SK-N-SH (cell line): Measurements from ENCODE around the gene SPG11. TPM values are rescaled to one million over a fixed set of nuclear protein-coding genes. Genes with fewer than 3 reads are reported as not detected.

Source experiments
- CTCF ChIA-PET: fragments of 300-600, 350-600 bp; formaldehyde crosslinking; extraction: SDS; loops from one replicate; lab custom pipeline; 2021; lab: Yijun Ruan, JAX
- POLR2A ChIA-PET: fragments of 350-600 bp; sonication (Branson Sonifier 250); formaldehyde crosslinking; extraction: SDS; loops from one replicate; lab custom pipeline; 2020; ENCODE audit warnings: antibody characterized with exemption, inconsistent platforms; lab: Yijun Ruan, JAX
- DNase-seq: peaks from one replicate; pipeline ENCODE4 v3.0.0; 2012
- H2AFZ ChIP-seq: fragments of 200-600 bp; sonication (generic); 2 replicates; pipeline ENCODE4 v1.8.1; 2016; ENCODE audit warnings: antibody characterized with exemption, mild to moderate bottlenecking, low read depth
- H3F3A ChIP-seq: fragments of 200-600 bp; sonication (generic); replicated peaks from 2 replicates; pipeline ENCODE3; 2016; ENCODE audit warnings: antibody characterized with exemption, mild to moderate bottlenecking; ENCODE audit not compliant: insufficient read depth
- H3K27ac ChIP-seq, 2 experiments: fragments of 200-500 bp in 1 of 2; fragments of 200-600 bp in 1 of 2; sonication (Bioruptor generic) in 1 of 2; sonication (generic), shearing (Covaris generic) in 1 of 2; 2 replicates each; pipeline versions ENCODE4 v1.5.1 to v1.6.1; 2014 to 2016; ENCODE audit warnings: low read depth in 2 of 2, inconsistent platforms in 1 of 2, low read length in 1 of 2, mild to moderate bottlenecking in 1 of 2, mixed read lengths in 1 of 2
- H3K27me3 ChIP-seq: fragments of 200-600 bp; sonication (generic), shearing (Covaris generic); 2 replicates; pipeline ENCODE4 v1.6.1; 2016; ENCODE audit warnings: mixed run types; ENCODE audit not compliant: insufficient read depth
- H3K36me3 ChIP-seq, 2 experiments: fragments of 200-500 bp in 1 of 2; fragments of 200-600 bp in 1 of 2; sonication (Bioruptor generic) in 1 of 2; sonication (generic) in 1 of 2; replicated peaks in 1 of 2; 2 replicates each; pipeline versions ENCODE3 to v1.5.1; 2014 to 2016; ENCODE audit warnings: low read length in 1 of 2, mild to moderate bottlenecking in 1 of 2; ENCODE audit not compliant: insufficient read depth in 2 of 2, control insufficient read depth in 1 of 2
- H3K4me1 ChIP-seq, 2 experiments: fragments of 200-500 bp in 1 of 2; fragments of 200-600 bp in 1 of 2; sonication (Bioruptor generic) in 1 of 2; sonication (generic), shearing (Covaris generic) in 1 of 2; 2 replicates each; pipeline versions ENCODE4 v1.5.1 to v1.6.1; 2014 to 2016; ENCODE audit warnings: low read depth in 1 of 2, low read length in 1 of 2, mixed run types in 1 of 2; ENCODE audit not compliant: insufficient read depth in 2 of 2, control insufficient read depth in 1 of 2
- H3K4me2 ChIP-seq: fragments of 200-600 bp; sonication (generic), shearing (Covaris generic); 2 replicates; pipeline ENCODE4 v1.6.1; 2017; ENCODE audit warnings: mixed run types
- H3K4me3 ChIP-seq, 2 experiments: fragments of 200-500 bp in 1 of 2; fragments of 200-600 bp in 1 of 2; sonication (Bioruptor generic) in 1 of 2; sonication (generic), shearing (Covaris generic) in 1 of 2; 2 replicates each; pipeline versions ENCODE4 v1.5.1 to v1.8.1; 2014 to 2016; ENCODE audit warnings: low read depth in 2 of 2, inconsistent platforms in 1 of 2, low read length in 1 of 2, mild to moderate bottlenecking in 1 of 2, mixed read lengths in 1 of 2, moderate library complexity in 1 of 2
- H3K79me2 ChIP-seq: fragments of 200-600 bp; sonication (generic); 2 replicates; pipeline ENCODE4 v1.8.1; 2017; ENCODE audit warnings: mild to moderate bottlenecking; ENCODE audit not compliant: insufficient read depth
- H3K9ac ChIP-seq: fragments of 200-600 bp; sonication (generic); 2 replicates; pipeline ENCODE4 v1.6.1; 2017; ENCODE audit warnings: mixed run types
- H3K9me2 ChIP-seq: fragments of 200-600 bp; sonication (generic); 2 replicates; pipeline ENCODE4 v1.6.1; 2017; ENCODE audit warnings: mixed run types
- H3K9me3 ChIP-seq: fragments of 200-600 bp; sonication (generic); 2 replicates; pipeline ENCODE4 v1.6.1; 2017; ENCODE audit warnings: mixed run types, mild to moderate bottlenecking, moderate library complexity
- H4K20me1 ChIP-seq: fragments of 200-600 bp; sonication (generic); 2 replicates; pipeline ENCODE4 v1.6.1; 2017; ENCODE audit warnings: mild to moderate bottlenecking, mixed run types; ENCODE audit not compliant: insufficient read depth
- CTCF ChIP-seq: fragments of 200-600 bp; sonication (generic); IDR thresholded peaks from 2 replicates; pipeline ENCODE4 v1.6.1; 2017; ENCODE audit warnings: antibody characterized with exemption, mild to moderate bottlenecking, moderate library complexity
- FOSL2 ChIP-seq: IDR thresholded peaks from 2 replicates; pipeline ENCODE4 v1.4.0; 2012; ENCODE audit warnings: low read depth, mild to moderate bottlenecking, moderate library complexity, borderline replicate concordance
- GATA2 ChIP-seq: sonication (generic); formaldehyde crosslinking; IDR thresholded peaks from 2 replicates; pipeline ENCODE4 v1.5.0; 2020; ENCODE audit warnings: mild to moderate bottlenecking, missing genetic modification reagents
- MEF2A ChIP-seq: IDR thresholded peaks from 2 replicates; pipeline ENCODE4 v1.4.0; 2012; ENCODE audit warnings: low read depth, borderline replicate concordance
- PBX3 ChIP-seq: IDR thresholded peaks from 2 replicates; pipeline ENCODE4; 2012
- REST ChIP-seq: IDR thresholded peaks from 2 replicates; pipeline ENCODE4 v1.6.1; 2012; ENCODE audit warnings: mild to moderate bottlenecking, low read depth, low read length, moderate library complexity
- SIN3A ChIP-seq: IDR thresholded peaks from 2 replicates; pipeline ENCODE4 v1.6.1; 2012; ENCODE audit warnings: low read depth, mild to moderate bottlenecking, low read length, moderate library complexity, borderline replicate concordance
- SMC3 ChIP-seq: IDR thresholded peaks from 2 replicates; pipeline ENCODE4 v1.6.1; 2012; ENCODE audit warnings: low read depth, low read length, improper control_type of control experiment
- TCF12 ChIP-seq: IDR thresholded peaks from 2 replicates; pipeline ENCODE4 v1.4.0; 2012
- WGBS: methylation state at CpG from one replicate; pipeline ENCODE4 v1.1.6; 2017; ENCODE audit warnings: low lambda C conversion rate; 5-methylcytosine and 5-hydroxymethylcytosine counted together
- polyA plus RNA-seq, 3 experiments: library from polyadenylated mRNA; depleted of rRNA; stranded (reverse); fragments of >200 nt; gene quantifications; 2 replicates each; pipeline ENCODE4 v1.2.3, GENCODE V29; 2012
- TF ChIP-seq, protein P1 (sequence below): IDR thresholded peaks from 2 replicates; pipeline ENCODE4 v1.4.0; 2012; ENCODE audit warnings: low read depth, borderline replicate concordance

The SPG11 gene
- polyA plus RNA-seq, 1 of the 3 experiments (the other 2 are of a cell fraction), result 36.3 TPM

- Histone ChIP-seq H2AFZ (no peak overlapping the region), H3F3A (no peaks in the 10 kb centered on the region), H3K36me3 (no peaks in the 10 kb centered on the region), H3K27ac (no peak overlapping the region), H3K9me2 (no peaks in the 10 kb centered on the region), H3K9me3 (no peaks in the 10 kb centered on the region; the same call in 1 of the 2 replicates), H3K79me2 (no peaks in the 10 kb centered on the region), H3K4me1 (no peaks in the 10 kb centered on the region), H3K4me3 (no peak overlapping the region), H3K9ac (no peak overlapping the region), H3K27me3 (no peaks in the 10 kb centered on the region), H3K4me2 (no peak overlapping the region), H4K20me1 (no peaks in the 10 kb centered on the region)
- 52% methylated on average over 2 of the region's 2 CpGs for WGBS
- POLR2A ChIA-PET, result no interaction called here
- no peak for DNase-seq
- CTCF ChIA-PET, result interaction anchor here (0.7 to 1.7 kb wide), 2 partner anchors 12 to 82 kb away, joined by 3 to 5 read pairs; partner anchors contain the start of gene PATL2
- no peak for TF ChIP-seq GATA2
- TF ChIP-seq, protein P1, sequence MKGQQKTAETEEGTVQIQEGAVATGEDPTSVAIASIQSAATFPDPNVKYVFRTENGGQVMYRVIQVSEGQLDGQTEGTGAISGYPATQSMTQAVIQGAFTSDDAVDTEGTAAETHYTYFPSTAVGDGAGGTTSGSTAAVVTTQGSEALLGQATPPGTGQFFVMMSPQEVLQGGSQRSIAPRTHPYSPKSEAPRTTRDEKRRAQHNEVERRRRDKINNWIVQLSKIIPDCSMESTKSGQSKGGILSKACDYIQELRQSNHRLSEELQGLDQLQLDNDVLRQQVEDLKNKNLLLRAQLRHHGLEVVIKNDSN, result no peak
- no peak for TF ChIP-seq SMC3
- no peak for TF ChIP-seq REST
- no peak for TF ChIP-seq TCF12
- TF ChIP-seq PBX3, result no peak
- no peak for TF ChIP-seq CTCF
- no peak for TF ChIP-seq SIN3A
- no peak for TF ChIP-seq FOSL2
- TF ChIP-seq MEF2A, result no peak
Observed at GRCh38 chr15:44698641-44699040, 35.2 kb upstream of the SPG11 start.
